ENCODE data around the gene IP6K1. TPM values are rescaled to one million over a fixed set of nuclear protein-coding genes. Genes with fewer than 3 reads are reported as not detected.

Gene IP6K1
- total RNA-seq, 1 donor: 47.9 TPM

DNA sequence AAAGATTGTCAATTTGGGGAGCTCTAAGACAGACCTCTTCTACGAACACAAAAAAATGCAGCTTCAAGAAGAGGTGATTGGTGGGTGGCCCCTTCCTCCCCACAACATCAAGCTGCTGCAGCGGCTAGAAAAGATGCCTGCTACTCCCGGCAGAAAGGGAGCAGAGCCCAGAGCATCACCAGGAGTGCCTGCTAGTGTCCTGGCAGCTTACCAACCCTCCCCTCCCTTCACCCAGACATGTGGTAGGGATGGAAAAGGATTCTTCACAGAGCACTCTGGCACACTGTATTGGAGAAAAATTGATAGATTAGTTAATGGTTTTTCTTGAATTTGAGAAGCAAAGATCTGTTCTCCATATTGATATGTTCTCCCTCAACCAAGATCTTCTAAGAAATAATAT is 10.8 kb downstream of the IP6K1 start:
- DNase-seq (ENCODE audit: low read depth): no peak
- H3K4me3 ChIP-seq (ENCODE audit: low read depth, low read length): no peak overlapping the region
- TF ChIP-seq, protein P1, sequence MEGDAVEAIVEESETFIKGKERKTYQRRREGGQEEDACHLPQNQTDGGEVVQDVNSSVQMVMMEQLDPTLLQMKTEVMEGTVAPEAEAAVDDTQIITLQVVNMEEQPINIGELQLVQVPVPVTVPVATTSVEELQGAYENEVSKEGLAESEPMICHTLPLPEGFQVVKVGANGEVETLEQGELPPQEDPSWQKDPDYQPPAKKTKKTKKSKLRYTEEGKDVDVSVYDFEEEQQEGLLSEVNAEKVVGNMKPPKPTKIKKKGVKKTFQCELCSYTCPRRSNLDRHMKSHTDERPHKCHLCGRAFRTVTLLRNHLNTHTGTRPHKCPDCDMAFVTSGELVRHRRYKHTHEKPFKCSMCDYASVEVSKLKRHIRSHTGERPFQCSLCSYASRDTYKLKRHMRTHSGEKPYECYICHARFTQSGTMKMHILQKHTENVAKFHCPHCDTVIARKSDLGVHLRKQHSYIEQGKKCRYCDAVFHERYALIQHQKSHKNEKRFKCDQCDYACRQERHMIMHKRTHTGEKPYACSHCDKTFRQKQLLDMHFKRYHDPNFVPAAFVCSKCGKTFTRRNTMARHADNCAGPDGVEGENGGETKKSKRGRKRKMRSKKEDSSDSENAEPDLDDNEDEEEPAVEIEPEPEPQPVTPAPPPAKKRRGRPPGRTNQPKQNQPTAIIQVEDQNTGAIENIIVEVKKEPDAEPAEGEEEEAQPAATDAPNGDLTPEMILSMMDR (IDR thresholded peaks at IDR 0.05; ENCODE audit: insufficient read depth, low read depth, low read length): no peak

DNA sequence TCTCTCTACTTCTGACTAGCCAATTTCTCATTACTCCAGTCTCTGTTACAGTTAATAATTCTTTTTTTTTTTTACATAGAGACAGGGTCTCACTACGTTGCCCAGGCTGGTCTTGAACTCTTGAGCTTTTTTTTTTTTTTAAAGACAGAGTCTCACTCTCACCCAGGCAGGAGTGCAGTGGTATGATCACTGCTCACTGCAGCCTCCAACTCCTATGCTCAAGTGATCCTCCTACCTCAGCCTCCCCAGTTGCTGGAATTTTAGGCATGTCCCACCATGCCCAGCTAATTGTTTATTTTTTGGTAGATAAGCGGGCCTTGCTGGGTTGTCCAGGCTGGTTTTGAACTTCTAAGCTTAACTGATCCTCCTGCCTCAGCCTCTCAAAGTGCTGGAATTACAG is 13.6 kb downstream of the IP6K1 start:
- no peak overlapping the region for H3K4me3 ChIP-seq (ENCODE audit: low read depth, low read length)
- TF ChIP-seq, protein P1 (IDR thresholded peaks at IDR 0.05; ENCODE audit: insufficient read depth, low read depth, low read length): no peak
- no peak for DNase-seq (ENCODE audit: low read depth)

DNA sequence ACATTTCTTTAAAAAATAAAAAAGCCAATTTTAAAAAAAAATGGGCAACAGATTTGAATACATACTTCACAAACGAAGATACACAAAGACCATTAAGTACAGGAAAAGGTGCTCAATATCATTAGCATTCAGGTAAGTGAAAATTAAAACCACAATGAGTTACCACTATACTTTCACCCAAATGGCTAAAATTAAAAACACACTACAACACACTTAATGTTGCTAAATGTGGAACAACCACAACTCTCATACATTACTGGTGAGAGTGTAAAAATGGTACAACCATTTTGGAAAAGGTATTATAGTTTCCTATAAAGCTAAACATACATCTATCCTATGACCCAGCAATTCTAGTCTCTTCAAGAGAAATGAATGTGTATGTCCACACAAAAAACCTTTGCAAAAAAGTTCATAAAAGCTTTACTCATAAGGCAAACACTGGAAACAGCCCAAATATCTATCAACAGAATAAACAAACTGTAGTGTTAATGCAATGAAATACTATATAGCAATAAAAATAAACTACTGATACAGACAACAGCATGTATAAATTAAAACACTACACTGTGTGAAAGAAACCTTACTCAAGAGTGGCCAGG is 14.9 kb downstream of the IP6K1 start:
- TF ChIP-seq, protein P1 (IDR thresholded peaks at IDR 0.05; ENCODE audit: insufficient read depth, low read depth, low read length): no peak
- H3K4me3 ChIP-seq (ENCODE audit: low read depth, low read length): no peak overlapping the region
- peak; percentile 29 for DNase-seq (ENCODE audit: low read depth)

DNA sequence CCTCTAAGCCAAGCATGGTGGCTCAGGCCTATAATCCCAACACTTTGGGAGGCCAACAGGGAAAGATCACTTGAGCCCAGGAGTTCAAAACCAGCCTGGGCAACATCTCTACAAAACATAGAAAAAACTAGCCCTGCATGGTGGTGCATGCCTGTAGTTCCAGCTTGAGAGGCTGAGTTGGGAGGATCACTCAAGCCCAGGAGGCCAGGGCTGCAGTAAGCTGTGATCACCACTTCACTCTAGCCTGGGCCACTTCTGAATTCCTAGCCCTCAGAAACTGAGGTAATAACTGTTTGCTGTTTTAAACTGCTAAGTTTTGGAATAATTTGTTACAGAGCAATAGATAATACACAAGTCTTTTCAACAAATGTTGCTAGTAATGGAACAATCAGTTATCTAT is 16.4 kb downstream of the IP6K1 start:
- DNase-seq (ENCODE audit: low read depth): no peak
- TF ChIP-seq, protein P1 (IDR thresholded peaks at IDR 0.05; ENCODE audit: insufficient read depth, low read depth, low read length): no peak
- no peak overlapping the region for H3K4me3 ChIP-seq (ENCODE audit: low read depth, low read length)

DNA sequence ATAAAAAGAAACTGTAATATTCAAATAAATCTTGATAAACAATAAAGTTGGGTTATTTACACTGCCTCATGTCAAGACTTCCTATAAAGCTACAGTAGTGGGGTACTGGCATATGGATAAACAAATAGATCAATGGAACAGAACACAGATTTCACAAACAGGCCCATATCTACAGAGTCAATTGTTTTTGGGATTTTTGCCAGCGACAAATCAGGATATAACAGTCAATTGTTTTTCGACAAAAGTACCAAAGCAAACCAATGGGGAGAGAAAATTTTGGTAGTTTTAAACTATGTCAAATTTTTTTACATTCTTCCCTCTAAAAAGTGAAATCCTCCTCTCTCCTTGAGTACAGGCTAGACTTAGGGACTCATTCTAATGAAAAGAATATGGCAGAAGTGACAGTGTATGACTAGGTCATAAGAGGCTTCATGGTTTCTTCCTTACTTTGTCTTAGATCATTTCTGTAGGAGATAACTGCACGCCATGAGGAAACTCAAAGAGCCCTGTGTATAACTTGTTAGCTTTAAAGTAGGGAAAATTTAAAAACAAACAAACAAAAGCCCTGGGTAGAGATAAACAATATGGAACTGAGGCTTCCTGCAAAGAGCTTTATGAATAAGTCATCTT is 16.9 kb downstream of the IP6K1 start:
- DNase-seq (ENCODE audit: low read depth): peak; percentile 29
- TF ChIP-seq, protein P1 (IDR thresholded peaks at IDR 0.05; ENCODE audit: insufficient read depth, low read depth, low read length): no peak
- no peak overlapping the region for H3K4me3 ChIP-seq (ENCODE audit: low read depth, low read length)

DNA sequence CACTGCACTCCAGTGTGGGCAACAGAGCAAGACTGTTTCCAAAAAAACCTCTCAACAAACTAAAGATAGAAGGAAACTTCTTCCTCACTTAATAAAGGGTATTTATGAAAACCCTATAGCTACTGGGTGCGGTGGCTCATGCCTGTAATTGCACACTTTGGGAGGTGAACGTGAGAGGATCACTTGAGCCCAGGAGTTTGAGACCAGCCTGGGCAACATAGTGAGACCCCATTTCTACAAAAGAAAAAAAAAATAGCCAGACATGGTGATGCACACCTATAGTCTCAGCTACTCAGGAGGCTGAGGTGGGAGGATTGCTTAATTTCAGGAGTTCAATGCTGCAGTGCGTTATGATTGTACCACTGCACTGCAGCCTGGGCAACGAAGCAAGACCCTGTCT is 22.4 kb downstream of the IP6K1 start:
- H3K4me3 ChIP-seq (ENCODE audit: low read depth, low read length): no peak overlapping the region
- no peak for DNase-seq (ENCODE audit: low read depth)
- TF ChIP-seq, protein P1 (IDR thresholded peaks at IDR 0.05; ENCODE audit: insufficient read depth, low read depth, low read length): no peak

DNA sequence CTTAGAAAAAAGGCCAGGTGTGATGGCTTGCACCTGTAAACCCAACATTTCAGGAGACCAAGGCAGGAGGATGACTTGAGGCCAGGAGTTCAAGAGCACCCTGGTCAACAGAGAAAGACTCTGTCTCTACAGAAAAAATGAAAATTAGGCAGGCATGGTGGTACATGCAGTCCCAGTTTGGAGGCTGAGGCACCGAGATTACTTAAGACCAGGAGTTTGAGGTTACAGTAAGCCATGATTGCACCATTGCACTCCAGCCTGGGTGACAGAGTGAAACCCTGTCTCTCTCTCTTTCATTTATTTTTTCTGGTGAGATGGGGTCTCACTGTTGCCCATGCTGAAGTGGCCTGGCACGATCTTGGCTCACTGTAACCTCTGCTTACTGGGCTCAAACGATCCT is 24.7 kb downstream of the IP6K1 start:
- DNase-seq (ENCODE audit: low read depth): peak; percentile 15
- H3K4me3 ChIP-seq (ENCODE audit: low read depth, low read length): no peak overlapping the region
- TF ChIP-seq, protein P1 (IDR thresholded peaks at IDR 0.05; ENCODE audit: insufficient read depth, low read depth, low read length): no peak

All from fibroblast of villous mesenchyme (primary cell).